ENCODE measurements around the gene MCCC2.
"Not testable (repeated sequence)": the region's sequence is repeated elsewhere in the genome, so short reads cannot be mapped to it uniquely, and the experiment has no call there.

MCCC2 gene

GRCh38 chr5:71664615-71665014, 77.5 kb downstream of the MCCC2 start:
- DNase-seq: not testable (repeated sequence)

- DNase-seq: no peak
Measured at GRCh38 chr5:71666321-71666720, 79.2 kb downstream of the MCCC2 start.

GRCh38 chr5:71677977-71678376, 90.8 kb downstream of the MCCC2 start:
- no peak for DNase-seq

GRCh38 chr5:71679714-71680113, 92.6 kb downstream of the MCCC2 start:
- no peak for DNase-seq

GRCh38 chr5:71680510-71680909, 93.4 kb downstream of the MCCC2 start:
- DNase-seq: no peak

GRCh38 chr5:71681296-71681695, 94.2 kb downstream of the MCCC2 start:
- no peak for DNase-seq

- DNase-seq: no peak
Measured at GRCh38 chr5:71684309-71684708, 97.2 kb downstream of the MCCC2 start.

GRCh38 chr5:71693828-71694427, 106.8 kb downstream of the MCCC2 start:
- DNase-seq: no peak

- DNase-seq: no peak
Measured at GRCh38 chr5:71695071-71695470, 107.9 kb downstream of the MCCC2 start.

- no peak for DNase-seq
Measured at GRCh38 chr5:71695595-71695994, 108.5 kb downstream of the MCCC2 start.

- DNase-seq: no peak
Measured at GRCh38 chr5:71697967-71698366, 110.8 kb downstream of the MCCC2 start.

GRCh38 chr5:71699233-71699632, 112.1 kb downstream of the MCCC2 start:
- no peak for DNase-seq

GRCh38 chr5:71699751-71700150, 112.6 kb downstream of the MCCC2 start:
- DNase-seq: no peak

- no peak for DNase-seq
Measured at GRCh38 chr5:71700803-71701202, 113.7 kb downstream of the MCCC2 start.

- no peak for DNase-seq
Measured at GRCh38 chr5:71701407-71701806, 114.3 kb downstream of the MCCC2 start.

- DNase-seq: no peak
Measured at GRCh38 chr5:71703941-71704340, 116.8 kb downstream of the MCCC2 start.

GRCh38 chr5:71705421-71705820, 118.3 kb downstream of the MCCC2 start:
- no peak for DNase-seq

- no peak for DNase-seq
Measured at GRCh38 chr5:71706906-71707305, 119.8 kb downstream of the MCCC2 start.

All from activated effector memory CD4-positive, alpha-beta T cell treated with Interleukin-2 at 50 U/mL for 16 hours (primary cell).